GM12892 (cell line): ENCODE data around the gene DNPEP.

Experiments used
- POLR2AphosphoS5 ChIP-seq: IDR thresholded peaks from 2 replicates; pipeline ENCODE4 v1.6.1; 2011; ENCODE audit warnings: low read depth, low read length, control low read depth
- TAF1 ChIP-seq: IDR thresholded peaks from 2 replicates; pipeline ENCODE4 v1.6.1; 2011; ENCODE audit warnings: low read depth, mild to moderate bottlenecking, control low read depth, low read length, borderline replicate concordance

- TF ChIP-seq POLR2AphosphoS5 (no peak), TAF1 (no peak)
Observed at GRCh38 chr2:219416938-219417337, 29.2 kb upstream of the DNPEP start.
